K562 (cell line): Measurements from ENCODE around the gene WWTR1. TPM values are rescaled to one million over a fixed set of nuclear protein-coding genes. Genes with fewer than 3 reads are reported as not detected.

Experiments used
- ATAC-seq: fragments of 200-7000 bp; cut with Tn5 transposase; 3 replicates; pipeline ENCODE4 v1.9.1; 2020; ENCODE audit warnings: moderate library complexity
- BruUV-seq: library from RNA; stranded (reverse); fragments of 400-500 nt; replicated peaks from 2 replicates; lab custom pipeline; 2021; lab: Mats Ljungman, UMichigan
- CTCF ChIA-PET: fragments of 300-600 bp; formaldehyde crosslinking; extraction: SDS; loops from one replicate; lab custom pipeline; 2021; ENCODE audit warnings: low intra/inter-chr PET ratio; lab: Yijun Ruan, JAX
- POLR2A ChIA-PET: fragments of 300-600, 350-650 bp; sonication (Branson Sonifier 250); formaldehyde crosslinking; extraction: SDS; loops from one replicate; lab custom pipeline; 2021; ENCODE audit warnings: antibody characterized with exemption, inconsistent platforms; lab: Yijun Ruan, JAX
- DNase-seq, 4 experiments: peaks; one replicate each; pipeline versions ENCODE4 v3.0.0 to v3.0.0-alpha.2; 2011 to 2018; ENCODE audit warnings: low spot score in 3 of 4, mixed read lengths in 3 of 4; ENCODE audit errors: extremely low read depth in 1 of 4
- FAIRE-seq: peaks from 2 replicates; lab custom pipeline; 2011; peaks lifted over from hg19 to GRCh38; lab: Jason Lieb, UNC
- H2AFZ ChIP-seq: 2 replicates; pipeline ENCODE4 v1.6.0; 2011; ENCODE audit warnings: low read depth, low read length, control low read depth, inconsistent platforms
- H3K27ac ChIP-seq: fragments of 200-600 bp; 3 replicates; pipeline ENCODE4 v1.8.0; 2011; ENCODE audit warnings: low read depth, mild to moderate bottlenecking, control low read depth, inconsistent platforms, low read length, moderate library complexity, mixed read lengths; ENCODE audit errors: extremely low read depth
- H3K27me3 ChIP-seq, 2 experiments: fragments of 300-600 bp in 1 of 2; 2 replicates in 1 of 2; 3 replicates in 1 of 2; pipeline versions ENCODE4 v1.6.0 to v1.8.0; 2011; ENCODE audit warnings: inconsistent platforms in 2 of 2, low read length in 2 of 2, mild to moderate bottlenecking in 1 of 2, mixed read lengths in 1 of 2, moderate library complexity in 1 of 2; ENCODE audit not compliant: control insufficient read depth in 2 of 2, insufficient read depth in 2 of 2
- H3K36me3 ChIP-seq: fragments of 300-600 bp; 3 replicates; pipeline ENCODE4 v1.8.0; 2011; ENCODE audit warnings: mild to moderate bottlenecking, low read length, inconsistent platforms; ENCODE audit not compliant: control insufficient read depth, insufficient read depth
- H3K4me1 ChIP-seq, 2 experiments: fragments of 200-600 bp in 1 of 2; replicated peaks in 1 of 2; 2 replicates in 1 of 2; 3 replicates in 1 of 2; pipeline versions ENCODE4 v1.5.1 to v1.8.0; 2011; ENCODE audit warnings: inconsistent platforms in 2 of 2, low read length in 2 of 2, mild to moderate bottlenecking in 1 of 2, mixed read lengths in 1 of 2, moderate library complexity in 1 of 2; ENCODE audit not compliant: control insufficient read depth in 2 of 2, insufficient read depth in 2 of 2
- H3K4me2 ChIP-seq: 2 replicates; pipeline ENCODE4 v1.6.1; 2011; ENCODE audit warnings: low read length, control low read depth, inconsistent platforms, mixed read lengths; ENCODE audit not compliant: insufficient read depth
- H3K4me3 ChIP-seq: fragments of 200-600 bp; sonication (generic), shearing (Covaris generic); 2 replicates; pipeline ENCODE4 v1.5.1; 2016; ENCODE audit warnings: control low read depth, inconsistent platforms
- H3K79me2 ChIP-seq: fragments of 200-600 bp; 3 replicates; pipeline ENCODE4 v1.8.0; 2011; ENCODE audit warnings: low read length, inconsistent platforms; ENCODE audit not compliant: control insufficient read depth, insufficient read depth
- H3K9ac ChIP-seq, 2 experiments: 2 replicates each; pipeline versions ENCODE4 v1.6.0 to v1.6.1; 2011; ENCODE audit warnings: low read depth in 2 of 2, low read length in 2 of 2, control low read depth in 1 of 2, inconsistent platforms in 1 of 2, mild to moderate bottlenecking in 1 of 2, mixed read lengths in 1 of 2; ENCODE audit not compliant: insufficient read depth in 1 of 2
- H3K9me1 ChIP-seq: one replicate; pipeline ENCODE4 v1.6.0; 2011; ENCODE audit warnings: inconsistent platforms, mild to moderate bottlenecking, low read length, moderate library complexity; ENCODE audit not compliant: control insufficient read depth, insufficient read depth
- H3K9me3 ChIP-seq: replicated peaks from 2 replicates; pipeline ENCODE4 v1.5.1; 2011; ENCODE audit warnings: low read depth, low read length, inconsistent platforms; ENCODE audit not compliant: control insufficient read depth, insufficient read depth
- H4K20me1 ChIP-seq: replicated peaks from 2 replicates; pipeline ENCODE4 v1.6.1; 2011; ENCODE audit warnings: low read length, inconsistent platforms, mixed read lengths; ENCODE audit not compliant: control insufficient read depth, insufficient read depth
- CLOCK ChIP-seq: fragments of 250-450 bp; sonication (Bioruptor Pico); IDR thresholded peaks from 2 replicates; pipeline ENCODE4 v1.4.0; 2020; ENCODE audit warnings: mild to moderate bottlenecking, moderate library complexity, borderline replicate concordance
- CSDE1 ChIP-seq, 2 experiments: fragments of 450-650 bp; IDR thresholded peaks; 2 replicates each; pipeline ENCODE4 v1.6.1; 2016; ENCODE audit warnings: mild to moderate bottlenecking in 1 of 2
- CTCF ChIP-seq, 3 experiments: IDR thresholded peaks in 2 of 3; conservative IDR thresholded peaks in 1 of 3; 2 replicates each; pipeline ENCODE4 v1.5.1; 2011 to 2012; ENCODE audit warnings: low read length in 3 of 3, mild to moderate bottlenecking in 3 of 3, control low read depth in 2 of 3, improper control_type of control experiment in 1 of 3, inconsistent platforms in 1 of 3, low read depth in 1 of 3, mixed read lengths in 1 of 3, moderate library complexity in 1 of 3; ENCODE audit not compliant: insufficient read depth in 2 of 3
- ELK3 ChIP-seq: fragments of 450-650 bp; formaldehyde crosslinking; IDR thresholded peaks from 2 replicates; pipeline ENCODE4 v1.4.0; 2020; ENCODE audit warnings: mild to moderate bottlenecking
- GMEB1 ChIP-seq: fragments of 250-450 bp; sonication (Bioruptor Pico); IDR thresholded peaks from 2 replicates; pipeline ENCODE4 v1.4.0; 2020; ENCODE audit warnings: mild to moderate bottlenecking
- HOXB6 ChIP-seq: fragments of 250-450 bp; sonication (Bioruptor Pico); IDR thresholded peaks from 2 replicates; pipeline ENCODE4 v1.5.1; 2022; ENCODE audit warnings: mild to moderate bottlenecking, borderline replicate concordance
- PBX2 ChIP-seq, 2 experiments: IDR thresholded peaks in 1 of 2; conservative IDR thresholded peaks in 1 of 2; 2 replicates each; pipeline ENCODE4 v1.6.1; 2016; ENCODE audit warnings: low read depth in 2 of 2, mild to moderate bottlenecking in 1 of 2, missing compliant biosample characterization in 1 of 2, missing genetic modification characterization in 1 of 2, moderate library complexity in 1 of 2
- TEAD2 ChIP-seq: fragments of 450-650 bp; IDR thresholded peaks from 2 replicates; pipeline ENCODE4 v1.6.1; 2016; ENCODE audit warnings: missing genetic modification characterization, control low read depth, missing compliant biosample characterization
- ZNF511 ChIP-seq: sonication (generic); formaldehyde crosslinking; IDR thresholded peaks from 2 replicates; pipeline ENCODE4 v1.8.0; 2022; ENCODE audit warnings: mild to moderate bottlenecking, missing genetic modification reagents
- WGBS: fragments of 100-300 bp; shearing (Covaris generic); methylation state at CpG from one replicate; pipeline ENCODE4 v1.1.6; 2016; ENCODE audit warnings: low coverage, mixed read lengths; ENCODE audit not compliant: insufficient coverage; ENCODE audit errors: missing lambda C conversion rate; 5-methylcytosine and 5-hydroxymethylcytosine counted together
- in situ Hi-C: fragments of 300-500 bp; cut with MboI; formaldehyde crosslinking; loops from 4 replicates; pipeline ENCODE4 v1.15.0; 2018; ENCODE audit warnings: inconsistent platforms, mixed read lengths
- intact Hi-C: fragments of 100-400 bp; cut with micrococcal nuclease; formaldehyde crosslinking; loops from 2 replicates; pipeline ENCODE4 v1.14.2; 2022
- polyA plus RNA-seq, 8 experiments: library from polyadenylated mRNA; depleted of rRNA in 4 of 8; stranded (reverse) in 5 of 8; unstranded in 3 of 8; fragments of >200 nt; fragmentation: Nextera tagmentation in 2 of 8; fragmentation: Illumina TruSeq in 1 of 8; extraction: Ambion mirVana in 2 of 8; extraction: Trizol in 1 of 8; gene quantifications; 2 replicates each; pipeline versions ENCODE4 v1.2.1 to v1.2.3, GENCODE V29; 2011 to 2014; ENCODE audit warnings: inconsistent platforms in 1 of 8, missing spikeins in 1 of 8
- total RNA-seq, 7 experiments: library from RNA; depleted of rRNA in 6 of 7; stranded (reverse); fragments of >200 nt in 6 of 7; fragmentation: Illumina TruSeq in 2 of 7; extraction: Trizol in 2 of 7; gene quantifications; 2 replicates each; pipeline versions ENCODE4 v1.2.1 to v1.2.3, GENCODE V29; 2011 to 2021; ENCODE audit warnings: low replicate concordance in 1 of 7

WWTR1 gene
- total and polyA plus RNA-seq, 9 of the 15 experiments (the other 6 are each of a cell fraction or from before 2014, with no cell fraction given): 0.04 to 1.5 (median 0.60) TPM

GRCh38 chr3:149688122-149688757 lies 30.4 kb upstream of the WWTR1 start:
- Histone ChIP-seq H3K27ac (no peak overlapping the region), H3K4me1 (no peaks in the 10 kb centered on the region), H3K9ac (no peak overlapping the region), H3K9me3 (no peaks in the 10 kb centered on the region), H2AFZ (no peak overlapping the region)
- WGBS: 8% methylated on average over 3 of the region's 3 CpGs
- in situ Hi-C loops: no loop called here
- no TSS peak for BruUV-seq
- no peak for ATAC-seq
- POLR2A ChIA-PET: interaction anchor here (0.8 kb wide), 1 partner anchor 11 kb away, joined by 3 read pairs; no protein-coding TSS in a partner anchor
- no peak for TF ChIP-seq CTCF (IDR thresholded peaks at IDR 0.05 in 2 of 3, conservative IDR thresholded peaks at IDR 0.05 in 1 of 3; ENCODE audit: insufficient read depth in 2 of 3, low read depth in 1 of 3, low read length in 3 of 3)
- no peak for TF ChIP-seq CLOCK (CRISPR knock-in tag)
- no peak for TF ChIP-seq TEAD2
- TF ChIP-seq GMEB1 (CRISPR knock-in tag): no peak
- no peak for TF ChIP-seq PBX2 (CRISPR knock-in tag; IDR thresholded peaks at IDR 0.05; ENCODE audit: low read depth)
- TF ChIP-seq PBX2 (tag; conservative IDR thresholded peaks at IDR 0.05; ENCODE audit: low read depth): no peak
- TF ChIP-seq HOXB6 (CRISPR knock-in tag): no peak
- TF ChIP-seq ZNF511 (CRISPR knock-in tag): no peak
- TF ChIP-seq CSDE1 (IDR thresholded peaks at IDR 0.05): no peak
- no peak for TF ChIP-seq ELK3
- TF ChIP-seq, all 486 proteins: peak for 0
- H3K4me2 ChIP-seq: no peak overlapping the region
- intact Hi-C loops: no loop called here
- CTCF ChIA-PET: no interaction called here
- no peaks in the 10 kb centered on the region for H3K36me3 ChIP-seq
- no peak for FAIRE-seq
- no peaks in the 10 kb centered on the region for H3K9me1 ChIP-seq
- no peaks in the 10 kb centered on the region for H3K27me3 ChIP-seq
- H3K4me3 ChIP-seq: no peak overlapping the region
- H3K79me2 ChIP-seq: no peaks in the 10 kb centered on the region
- no peaks in the 10 kb centered on the region for H4K20me1 ChIP-seq
- no peak for DNase-seq
